GM12874 (cell line): ENCODE results near the gene MESP1.

Source experiments
- CTCF ChIP-seq: IDR thresholded peaks from 2 replicates; pipeline ENCODE4 v1.5.1; 2011; ENCODE audit warnings: low read depth, mild to moderate bottlenecking, control low read depth, low read length, moderate library complexity; ENCODE audit not compliant: insufficient read depth

The MESP1 gene

GRCh38 chr15:89768071-89768500 is 17.0 kb upstream of the MESP1 start:
- TF ChIP-seq CTCF: no peak

- TF ChIP-seq CTCF: no peak
Measured at GRCh38 chr15:89767411-89767915, 16.4 kb upstream of the MESP1 start.

GRCh38 chr15:89766357-89767311 is 15.6 kb upstream of the MESP1 start:
- no peak for TF ChIP-seq CTCF

- no peak for TF ChIP-seq CTCF
Measured at GRCh38 chr15:89765694-89766093, 14.6 kb upstream of the MESP1 start.

- no peak for TF ChIP-seq CTCF
Measured at GRCh38 chr15:89761929-89762328, 10.9 kb upstream of the MESP1 start.

GRCh38 chr15:89761009-89761831 is 10.2 kb upstream of the MESP1 start:
- no peak for TF ChIP-seq CTCF
